ENCODE data around the gene VPS11.

The VPS11 gene

GRCh38 chr11:119067371-119068222 is at the start of gene VPS11:
Gene VPS11, plus strand, starts transcription at chr11:119067818. Its CDS starts 6 bp downstream, at chr11:119067824.
- peak; percentile 96 to 97 for DNase-seq (ENCODE audit: low read depth in 2 of 2)
- no peak for TF ChIP-seq CTCF (IDR thresholded peaks at IDR 0.05; ENCODE audit: low read depth, low read length)
- H3K4me3 ChIP-seq (replicated peaks in 1 of 2; ENCODE audit: low read depth in 2 of 2, low read length in 2 of 2), result peak within 1 kb of the TSS; percentile 81 to 99

- no peak for TF ChIP-seq CTCF (IDR thresholded peaks at IDR 0.05; ENCODE audit: low read depth, low read length)
- peak; percentile 96 for DNase-seq (ENCODE audit: low read depth in 2 of 2)
- peak within 1 kb of the TSS; percentile 94 to 97 for H3K4me3 ChIP-seq (replicated peaks in 1 of 2; ENCODE audit: low read depth in 2 of 2, low read length in 2 of 2)
These were observed 49.3 kb upstream of the VPS11 start, which contains the start of the genes RPS25 and TRAPPC4 for GRCh38 chr11:119018074-119018938. Gene RPS25, minus strand, starts transcription at chr11:119018343. Its CDS starts 59 bp downstream, at chr11:119018284. Gene TRAPPC4, plus strand, starts transcription at chr11:119018766. Its CDS starts 30 bp downstream, at chr11:119018796.

GRCh38 chr11:119019996-119020395 is 47.6 kb upstream of the VPS11 start:
- peak overlapping the region in 1 of 2 donors; percentile 97 for H3K4me3 ChIP-seq (replicated peaks in 1 of 2; ENCODE audit: low read depth in 2 of 2, low read length in 2 of 2)
- no peak for TF ChIP-seq CTCF (IDR thresholded peaks at IDR 0.05; ENCODE audit: low read depth, low read length)
- DNase-seq (ENCODE audit: low read depth in 2 of 2), result no peak

GRCh38 chr11:119021631-119022030 is 46.0 kb upstream of the VPS11 start:
- no peak overlapping the region for H3K4me3 ChIP-seq (replicated peaks in 1 of 2; ENCODE audit: low read depth in 2 of 2, low read length in 2 of 2)
- no peak for DNase-seq (ENCODE audit: low read depth in 2 of 2)
- TF ChIP-seq CTCF (IDR thresholded peaks at IDR 0.05; ENCODE audit: low read depth, low read length), result no peak

GRCh38 chr11:119023741-119024140 is 43.9 kb upstream of the VPS11 start:
- H3K4me3 ChIP-seq (replicated peaks in 1 of 2; ENCODE audit: low read depth in 2 of 2, low read length in 2 of 2), result no peak overlapping the region
- DNase-seq (ENCODE audit: low read depth in 2 of 2), result peak in 1 of 2 donors; percentile 23
- no peak for TF ChIP-seq CTCF (IDR thresholded peaks at IDR 0.05; ENCODE audit: low read depth, low read length)

- no peak overlapping the region for H3K4me3 ChIP-seq (replicated peaks in 1 of 2; ENCODE audit: low read depth in 2 of 2, low read length in 2 of 2)
- TF ChIP-seq CTCF (IDR thresholded peaks at IDR 0.05; ENCODE audit: low read depth, low read length), result no peak
- no peak for DNase-seq (ENCODE audit: low read depth in 2 of 2)
These were observed 43.1 kb upstream of the VPS11 start for GRCh38 chr11:119024430-119025098.

Data from cardiac fibroblast (primary cell).